B cell (primary cell): ENCODE results near the gene RPF1. TPM values are rescaled to one million over a fixed set of nuclear protein-coding genes. Genes with fewer than 3 reads are reported as not detected.

Experiments used
- ATAC-seq: fragments of 200-7000 bp; cut with Tn5 transposase; one replicate; pipeline ENCODE4 v1.10.0; 2021; ENCODE audit warnings: low read depth, mild to moderate bottlenecking, moderate number of reproducible peaks, moderate library complexity
- CTCF ChIA-PET: fragments of 350-600 bp; sonication (Branson Sonifier 250); formaldehyde crosslinking; loops from one replicate; lab custom pipeline; 2021; ENCODE audit warnings: antibody characterized with exemption, inconsistent platforms; lab: Charles Lee
- POLR2A ChIA-PET: fragments of 350-600 bp; sonication (Branson Sonifier 250); formaldehyde crosslinking; loops from one replicate; lab custom pipeline; 2021; ENCODE audit warnings: antibody characterized with exemption; lab: Charles Lee
- DNase-seq: peaks from one replicate; pipeline ENCODE4 v3.0.0; 2013
- H2AFZ ChIP-seq: 2 replicates; pipeline ENCODE4 v1.6.1; 2012; ENCODE audit warnings: mild to moderate bottlenecking, low read depth, low read length; ENCODE audit not compliant: insufficient read depth, poor library complexity, severe bottlenecking
- H3K27ac ChIP-seq, 2 donors: 1 replicate in 1 of 2; 2 replicates in 1 of 2; pipeline ENCODE4 v1.5.1; 2012 to 2013; ENCODE audit warnings: low read length in 2 of 2, mild to moderate bottlenecking in 2 of 2, moderate library complexity in 1 of 2
- H3K27me3 ChIP-seq, 4 experiments: fragments of 200-600 bp in 1 of 4; sonication (generic) in 1 of 4; replicated peaks in 1 of 4; 1 replicate in 2 of 4; 2 replicates in 2 of 4; pipeline versions ENCODE4 v1.6.1 to v1.7.0; 2013 to 2016; ENCODE audit warnings: low read length in 3 of 4, mild to moderate bottlenecking in 2 of 4, mixed read lengths in 1 of 4, moderate library complexity in 1 of 4; ENCODE audit not compliant: insufficient read depth in 4 of 4, control insufficient read depth in 3 of 4; ENCODE audit errors: control extremely low read depth in 1 of 4
- H3K36me3 ChIP-seq, 2 experiments: replicated peaks in 1 of 2; 1 replicate in 1 of 2; 2 replicates in 1 of 2; pipeline versions ENCODE4 v1.6.1 to v1.7.1; 2013; ENCODE audit warnings: low read length in 1 of 2; ENCODE audit not compliant: insufficient read depth in 2 of 2, control insufficient read depth in 1 of 2; ENCODE audit errors: control extremely low read depth in 1 of 2, extremely low read depth in 1 of 2
- H3K4me1 ChIP-seq, 2 donors: fragments of 200-600 bp in 1 of 2; sonication (generic) in 1 of 2; 1 replicate in 1 of 2; 2 replicates in 1 of 2; pipeline versions ENCODE4 v1.5.1 to v1.6.1; 2013 to 2017; ENCODE audit warnings: low read length in 2 of 2; ENCODE audit not compliant: control insufficient read depth in 2 of 2, insufficient read depth in 2 of 2
- H3K4me2 ChIP-seq: replicated peaks from 2 replicates; pipeline ENCODE3; 2012; ENCODE audit warnings: mild to moderate bottlenecking, low read depth, low read length; ENCODE audit not compliant: poor library complexity, severe bottlenecking
- H3K4me3 ChIP-seq, 5 experiments: fragments of 200-600 bp in 1 of 5; sonication (generic) in 1 of 5; 1 replicate in 3 of 5; 2 replicates in 2 of 5; pipeline versions ENCODE4 v1.5.1 to v1.7.0; 2011 to 2016; ENCODE audit warnings: low read length in 4 of 5, mild to moderate bottlenecking in 4 of 5, low read depth in 2 of 5, control low read depth in 1 of 5, moderate library complexity in 1 of 5; ENCODE audit not compliant: insufficient read depth in 1 of 5; ENCODE audit errors: control extremely low read depth in 1 of 5, extremely low read depth in 1 of 5
- H3K79me2 ChIP-seq: fragments of 200-600 bp; sonication (generic); one replicate; pipeline ENCODE4 v1.6.0; 2016; ENCODE audit warnings: low read length; ENCODE audit not compliant: control insufficient read depth, insufficient read depth
- H3K9ac ChIP-seq: fragments of 200-600 bp; sonication (generic); 2 replicates; pipeline ENCODE4 v1.6.1; 2017; ENCODE audit warnings: mild to moderate bottlenecking, low read length, moderate library complexity
- H3K9me3 ChIP-seq, 3 donors: one replicate each; pipeline versions ENCODE4 v1.6.1 to v1.7.1; 2013; ENCODE audit warnings: low read length in 2 of 3; ENCODE audit not compliant: control insufficient read depth in 2 of 3, insufficient read depth in 1 of 3; ENCODE audit errors: control extremely low read depth in 1 of 3
- H4K20me1 ChIP-seq: 2 replicates; pipeline ENCODE4 v1.6.0; 2012; ENCODE audit warnings: mild to moderate bottlenecking, low read length; ENCODE audit not compliant: insufficient read depth, control insufficient read depth, poor library complexity, severe bottlenecking
- H3K27ac Mint-ChIP-seq: one replicate; pipeline ENCODE4 v1.8.0; 2021; ENCODE audit warnings: mixed read lengths
- H3K27me3 Mint-ChIP-seq: one replicate; pipeline ENCODE4 v1.8.0; 2021; ENCODE audit warnings: mixed read lengths
- H3K4me1 Mint-ChIP-seq: one replicate; pipeline ENCODE4 v1.8.0; 2021; ENCODE audit warnings: mixed read lengths
- H3K4me3 Mint-ChIP-seq: one replicate; pipeline ENCODE4 v1.8.0; 2021; ENCODE audit warnings: mixed read lengths
- H3K9me3 Mint-ChIP-seq: one replicate; pipeline ENCODE4 v1.8.0; 2022; ENCODE audit warnings: mixed read lengths; ENCODE audit not compliant: insufficient read depth
- EZH2 ChIP-seq: IDR thresholded peaks from 2 replicates; pipeline ENCODE4 v1.6.1; 2012; ENCODE audit warnings: borderline replicate concordance, low read depth, mild to moderate bottlenecking, moderate library complexity, low read length; ENCODE audit not compliant: insufficient read depth, poor library complexity, severe bottlenecking
- WGBS: methylation state at CpG from one replicate; pipeline ENCODE4 v1.1.5; 2013; ENCODE audit warnings: missing lambda C conversion rate; ENCODE audit not compliant: insufficient coverage; 5-methylcytosine and 5-hydroxymethylcytosine counted together
- intact Hi-C: fragments of 100-400 bp; cut with micrococcal nuclease; formaldehyde crosslinking; loops from one replicate; pipeline ENCODE4 v1.10.0; 2022
- polyA plus RNA-seq: library from polyadenylated mRNA; depleted of rRNA; stranded (reverse); fragments of >200 nt; gene quantifications from 2 replicates; pipeline ENCODE4 v1.2.3, GENCODE V29; 2012
- total RNA-seq, 2 donors: library from RNA; stranded (reverse); fragments of 120-200 nt in 1 of 2; gene quantifications; 1 replicate in 1 of 2; 2 replicates in 1 of 2; pipeline versions ENCODE4 v1.2.3 to v1.2.4, GENCODE V29; 2013 to 2022
- TF ChIP-seq, protein P1 (sequence below): fragments of 200-600 bp; IDR thresholded peaks from one replicate; pipeline ENCODE4 v1.8.0; 2022; ENCODE audit warnings: antibody characterized with exemption, mild to moderate bottlenecking

The RPF1 gene
- total and polyA plus RNA-seq, 2 donors (not counting 1 experiment from before 2014, with no cell fraction given): 15.5 to 38.8 TPM

DNA sequence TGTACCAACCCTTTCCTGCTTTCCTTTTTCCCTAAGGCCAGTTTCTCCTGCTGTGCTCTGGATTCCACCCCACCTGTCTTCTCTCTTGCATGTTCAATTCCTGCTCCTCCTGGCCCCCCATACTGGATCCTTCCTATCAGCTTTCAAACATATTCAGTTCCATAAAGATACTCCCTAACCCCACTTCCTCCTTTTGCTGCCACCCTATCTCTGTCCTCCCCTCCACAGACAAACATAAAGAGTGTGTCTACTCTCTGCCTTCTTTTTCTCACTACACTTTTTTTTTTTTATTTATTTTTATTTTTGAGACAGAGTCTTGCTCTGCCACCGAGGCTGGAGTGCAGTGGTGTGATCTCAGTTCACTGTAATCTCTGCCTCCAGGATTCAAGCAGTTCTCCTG, 16.9 kb upstream of the RPF1 start:
- H3K4me1 ChIP-seq: no peaks in the 10 kb centered on the region
- no peaks in the 10 kb centered on the region for H4K20me1 ChIP-seq
- intact Hi-C loops: no loop called here
- H2AFZ ChIP-seq: no peak overlapping the region
- ATAC-seq (no peak), DNase-seq (no peak)
- no CpG with 5 or more reads among the region's 1 CpG for WGBS
- no peak overlapping the region for H3K9ac ChIP-seq
- H3K4me2 ChIP-seq: no peak overlapping the region
- H3K4me3 ChIP-seq: no peak overlapping the region
- H3K27ac ChIP-seq: no peak overlapping the region
- ChIA-PET POLR2A (no interaction called here), CTCF (no interaction called here)
- peaks cover 52% of the 10 kb centered on the region for H3K27me3 Mint-ChIP-seq
- H3K4me3 Mint-ChIP-seq: no peak overlapping the region
- H3K27me3 ChIP-seq: peaks cover 0 to 4% (median 3%) of the 10 kb centered on the region in 4 experiments
- H3K4me1 Mint-ChIP-seq: no peaks in the 10 kb centered on the region
- no peaks in the 10 kb centered on the region for H3K36me3 ChIP-seq
- peaks cover 0 to 1% (median 0%) of the 10 kb centered on the region in 3 donors for H3K9me3 ChIP-seq
- TF ChIP-seq, protein P1, sequence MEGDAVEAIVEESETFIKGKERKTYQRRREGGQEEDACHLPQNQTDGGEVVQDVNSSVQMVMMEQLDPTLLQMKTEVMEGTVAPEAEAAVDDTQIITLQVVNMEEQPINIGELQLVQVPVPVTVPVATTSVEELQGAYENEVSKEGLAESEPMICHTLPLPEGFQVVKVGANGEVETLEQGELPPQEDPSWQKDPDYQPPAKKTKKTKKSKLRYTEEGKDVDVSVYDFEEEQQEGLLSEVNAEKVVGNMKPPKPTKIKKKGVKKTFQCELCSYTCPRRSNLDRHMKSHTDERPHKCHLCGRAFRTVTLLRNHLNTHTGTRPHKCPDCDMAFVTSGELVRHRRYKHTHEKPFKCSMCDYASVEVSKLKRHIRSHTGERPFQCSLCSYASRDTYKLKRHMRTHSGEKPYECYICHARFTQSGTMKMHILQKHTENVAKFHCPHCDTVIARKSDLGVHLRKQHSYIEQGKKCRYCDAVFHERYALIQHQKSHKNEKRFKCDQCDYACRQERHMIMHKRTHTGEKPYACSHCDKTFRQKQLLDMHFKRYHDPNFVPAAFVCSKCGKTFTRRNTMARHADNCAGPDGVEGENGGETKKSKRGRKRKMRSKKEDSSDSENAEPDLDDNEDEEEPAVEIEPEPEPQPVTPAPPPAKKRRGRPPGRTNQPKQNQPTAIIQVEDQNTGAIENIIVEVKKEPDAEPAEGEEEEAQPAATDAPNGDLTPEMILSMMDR: no peak
- no peak for TF ChIP-seq EZH2
- no peaks in the 10 kb centered on the region for H3K79me2 ChIP-seq
- no peak overlapping the region for H3K27ac Mint-ChIP-seq
- no peaks in the 10 kb centered on the region for H3K9me3 Mint-ChIP-seq

DNA sequence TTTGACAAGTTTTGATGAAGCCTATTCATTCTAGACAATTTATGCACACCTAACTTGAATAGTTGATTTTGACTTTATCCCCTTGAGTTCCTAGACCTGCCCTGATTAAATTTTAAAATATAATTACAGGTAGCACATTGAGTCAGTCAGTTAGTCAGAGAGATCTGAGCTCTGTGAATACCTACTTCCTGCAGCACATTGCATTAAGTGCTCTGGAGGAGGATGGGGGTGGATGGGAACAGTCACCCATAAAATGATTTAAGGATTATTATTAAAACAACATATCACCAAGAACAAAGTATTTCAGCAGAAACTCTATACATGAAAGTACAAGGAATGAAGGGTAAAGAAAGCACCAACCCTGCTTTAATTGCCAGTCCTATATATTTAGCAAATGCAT, 11.8 kb upstream of the RPF1 start:
- H3K79me2 ChIP-seq: no peaks in the 10 kb centered on the region
- no peak overlapping the region for H3K4me2 ChIP-seq
- DNase-seq (no peak), ATAC-seq (no peak)
- no peak overlapping the region for H3K27ac ChIP-seq
- no peaks in the 10 kb centered on the region for H4K20me1 ChIP-seq
- peaks cover 0 to 15% (median 13%) of the 10 kb centered on the region in 4 experiments for H3K27me3 ChIP-seq
- no peak for TF ChIP-seq EZH2
- TF ChIP-seq, protein P1: no peak
- H3K4me1 ChIP-seq: no peaks in the 10 kb centered on the region
- H2AFZ ChIP-seq: no peak overlapping the region
- Mint-ChIP-seq H3K4me1 (no peaks in the 10 kb centered on the region), H3K27ac (no peak overlapping the region), H3K4me3 (no peak overlapping the region), H3K9me3 (no peaks in the 10 kb centered on the region), H3K27me3 (peaks cover 68% of the 10 kb centered on the region)
- H3K4me3 ChIP-seq: no peak overlapping the region
- H3K9ac ChIP-seq: no peak overlapping the region
- peaks cover 0 to 2% (median 1%) of the 10 kb centered on the region in 3 donors for H3K9me3 ChIP-seq
- CTCF ChIA-PET: no interaction called here
- POLR2A ChIA-PET: no interaction called here
- no peaks in the 10 kb centered on the region for H3K36me3 ChIP-seq
- intact Hi-C loops: no loop called here
